ENCODE results near the gene HDAC4.

HDAC4 gene

GRCh38 chr2:239161711-239162140, 239.1 kb downstream of the HDAC4 start:
- H3K4me1 ChIP-seq (ENCODE audit: control insufficient read depth, insufficient read depth, low read length): peaks cover 13% of the 10 kb centered on the region
- no peak overlapping the region for H3K9ac ChIP-seq (ENCODE audit: low read length)
- no peak overlapping the region for H3K4me3 ChIP-seq (ENCODE audit: low read length)
- no peaks in the 10 kb centered on the region for H3K27me3 ChIP-seq (ENCODE audit: control insufficient read depth, insufficient read depth, low read length)
- no peaks in the 10 kb centered on the region for H3K36me3 ChIP-seq (ENCODE audit: control insufficient read depth, insufficient read depth, low read length)
- no peaks in the 10 kb centered on the region for H3K9me3 ChIP-seq (ENCODE audit: control insufficient read depth, low read length)

GRCh38 chr2:239160226-239161143, 240.3 kb downstream of the HDAC4 start:
- H3K4me3 ChIP-seq (ENCODE audit: low read length): no peak overlapping the region
- H3K9ac ChIP-seq (ENCODE audit: low read length): no peak overlapping the region
- H3K9me3 ChIP-seq (ENCODE audit: control insufficient read depth, low read length): no peaks in the 10 kb centered on the region
- H3K27me3 ChIP-seq (ENCODE audit: control insufficient read depth, insufficient read depth, low read length): no peaks in the 10 kb centered on the region
- H3K4me1 ChIP-seq (ENCODE audit: control insufficient read depth, insufficient read depth, low read length): peaks cover 13% of the 10 kb centered on the region
- no peaks in the 10 kb centered on the region for H3K36me3 ChIP-seq (ENCODE audit: control insufficient read depth, insufficient read depth, low read length)

- Histone ChIP-seq H3K4me1 (ENCODE audit: control insufficient read depth, insufficient read depth, low read length) (peaks cover 13% of the 10 kb centered on the region), H3K9me3 (ENCODE audit: control insufficient read depth, low read length) (no peaks in the 10 kb centered on the region), H3K9ac (ENCODE audit: low read length) (no peak overlapping the region), H3K27me3 (ENCODE audit: control insufficient read depth, insufficient read depth, low read length) (no peaks in the 10 kb centered on the region), H3K4me3 (ENCODE audit: low read length) (no peak overlapping the region), H3K36me3 (ENCODE audit: control insufficient read depth, insufficient read depth, low read length) (no peaks in the 10 kb centered on the region)
Observed at GRCh38 chr2:239159476-239159911, 241.3 kb downstream of the HDAC4 start.

- Histone ChIP-seq H3K27me3 (ENCODE audit: control insufficient read depth, insufficient read depth, low read length) (no peaks in the 10 kb centered on the region), H3K9me3 (ENCODE audit: control insufficient read depth, low read length) (no peaks in the 10 kb centered on the region), H3K9ac (ENCODE audit: low read length) (no peak overlapping the region), H3K36me3 (ENCODE audit: control insufficient read depth, insufficient read depth, low read length) (peaks cover 3% of the 10 kb centered on the region), H3K4me3 (ENCODE audit: low read length) (no peak overlapping the region), H3K4me1 (ENCODE audit: control insufficient read depth, insufficient read depth, low read length) (peaks cover 13% of the 10 kb centered on the region)
Observed at GRCh38 chr2:239158641-239159475, 242.0 kb downstream of the HDAC4 start.

GRCh38 chr2:239157771-239158170, 243.0 kb downstream of the HDAC4 start:
- Histone ChIP-seq H3K4me3 (ENCODE audit: low read length) (no peak overlapping the region), H3K36me3 (ENCODE audit: control insufficient read depth, insufficient read depth, low read length) (peaks cover 6% of the 10 kb centered on the region)

GRCh38 chr2:239157269-239157668, 243.6 kb downstream of the HDAC4 start:
- Histone ChIP-seq H3K27me3 (ENCODE audit: control insufficient read depth, insufficient read depth, low read length) (no peaks in the 10 kb centered on the region), H3K36me3 (ENCODE audit: control insufficient read depth, insufficient read depth, low read length) (peaks cover 6% of the 10 kb centered on the region), H3K4me1 (ENCODE audit: control insufficient read depth, insufficient read depth, low read length) (peaks cover 13% of the 10 kb centered on the region), H3K9me3 (ENCODE audit: control insufficient read depth, low read length) (no peaks in the 10 kb centered on the region), H3K4me3 (ENCODE audit: low read length) (no peak overlapping the region), H3K9ac (ENCODE audit: low read length) (no peak overlapping the region)

More at GRCh38 chr2:239157771-239158170, 243.0 kb downstream of the HDAC4 start:
- H3K9me3 ChIP-seq (ENCODE audit: control insufficient read depth, low read length): no peaks in the 10 kb centered on the region
- peaks cover 13% of the 10 kb centered on the region for H3K4me1 ChIP-seq (ENCODE audit: control insufficient read depth, insufficient read depth, low read length)
- H3K9ac ChIP-seq (ENCODE audit: low read length): no peak overlapping the region
- H3K27me3 ChIP-seq (ENCODE audit: control insufficient read depth, insufficient read depth, low read length): no peaks in the 10 kb centered on the region

GRCh38 chr2:239156516-239157265, 244.1 kb downstream of the HDAC4 start:
- Histone ChIP-seq H3K36me3 (ENCODE audit: control insufficient read depth, insufficient read depth, low read length) (peaks cover 6% of the 10 kb centered on the region), H3K4me3 (ENCODE audit: low read length) (no peak overlapping the region), H3K9me3 (ENCODE audit: control insufficient read depth, low read length) (no peaks in the 10 kb centered on the region), H3K9ac (ENCODE audit: low read length) (no peak overlapping the region), H3K4me1 (ENCODE audit: control insufficient read depth, insufficient read depth, low read length) (peaks cover 13% of the 10 kb centered on the region), H3K27me3 (ENCODE audit: control insufficient read depth, insufficient read depth, low read length) (no peaks in the 10 kb centered on the region)

GRCh38 chr2:239155806-239156480, 244.9 kb downstream of the HDAC4 start:
- no peaks in the 10 kb centered on the region for H3K27me3 ChIP-seq (ENCODE audit: control insufficient read depth, insufficient read depth, low read length)
- H3K36me3 ChIP-seq (ENCODE audit: control insufficient read depth, insufficient read depth, low read length): peaks cover 6% of the 10 kb centered on the region
- H3K9me3 ChIP-seq (ENCODE audit: control insufficient read depth, low read length): no peaks in the 10 kb centered on the region
- no peak overlapping the region for H3K4me3 ChIP-seq (ENCODE audit: low read length)
- H3K4me1 ChIP-seq (ENCODE audit: control insufficient read depth, insufficient read depth, low read length): peaks cover 20% of the 10 kb centered on the region
- H3K9ac ChIP-seq (ENCODE audit: low read length): no peak overlapping the region

- Histone ChIP-seq H3K4me3 (ENCODE audit: low read length) (no peak overlapping the region), H3K4me1 (ENCODE audit: control insufficient read depth, insufficient read depth, low read length) (peaks cover 23% of the 10 kb centered on the region), H3K9ac (ENCODE audit: low read length) (no peak overlapping the region)
Observed at GRCh38 chr2:239154971-239155805, 245.6 kb downstream of the HDAC4 start.

GRCh38 chr2:239153806-239154591, 246.8 kb downstream of the HDAC4 start:
- H3K9ac ChIP-seq (ENCODE audit: low read length): no peak overlapping the region
- no peaks in the 10 kb centered on the region for H3K9me3 ChIP-seq (ENCODE audit: control insufficient read depth, low read length)
- peaks cover 9% of the 10 kb centered on the region for H3K36me3 ChIP-seq (ENCODE audit: control insufficient read depth, insufficient read depth, low read length)
- no peak overlapping the region for H3K4me3 ChIP-seq (ENCODE audit: low read length)
- no peaks in the 10 kb centered on the region for H3K27me3 ChIP-seq (ENCODE audit: control insufficient read depth, insufficient read depth, low read length)
- H3K4me1 ChIP-seq (ENCODE audit: control insufficient read depth, insufficient read depth, low read length): peaks cover 23% of the 10 kb centered on the region

More at GRCh38 chr2:239154971-239155805, 245.6 kb downstream of the HDAC4 start:
- Histone ChIP-seq H3K36me3 (ENCODE audit: control insufficient read depth, insufficient read depth, low read length) (peaks cover 9% of the 10 kb centered on the region), H3K9me3 (ENCODE audit: control insufficient read depth, low read length) (no peaks in the 10 kb centered on the region), H3K27me3 (ENCODE audit: control insufficient read depth, insufficient read depth, low read length) (no peaks in the 10 kb centered on the region)

All from mucosa of stomach (tissue), 1 donor.